Peyer's patch (tissue), 4 donors: Measurements from ENCODE around the gene DNAL1. TPM values are rescaled to one million over a fixed set of nuclear protein-coding genes. Genes with fewer than 3 reads are reported as not detected.
"Not testable (repeated sequence)": the region's sequence is repeated elsewhere in the genome, so short reads cannot be mapped to it uniquely, and the experiment has no call there.

Experiments
- DNase-seq, 3 donors: peaks; one replicate each; pipeline ENCODE4 v3.0.0-alpha.2; 2017 to 2019
- H3K27ac ChIP-seq, 4 donors: fragments of 200-600 bp; sonication (generic); one replicate each; pipeline ENCODE4 v1.5.1; 2016 to 2019
- H3K27me3 ChIP-seq, 2 donors: fragments of 200-600 bp; sonication (generic); one replicate each; pipeline ENCODE4 v1.5.1; 2019
- H3K36me3 ChIP-seq, 3 donors: fragments of 200-600 bp; sonication (generic); one replicate each; pipeline ENCODE4 v1.5.1; 2016 to 2019
- H3K4me1 ChIP-seq, 4 donors: fragments of 200-600 bp; sonication (generic); one replicate each; pipeline ENCODE4 v1.5.1; 2016 to 2019
- H3K4me3 ChIP-seq, 4 donors: fragments of 200-600 bp; sonication (generic); 1 replicate in 3 of 4; 2 replicates in 1 of 4; pipeline ENCODE4 v1.5.1; 2016 to 2019; ENCODE audit warnings: mild to moderate bottlenecking in 1 of 4
- H3K9me3 ChIP-seq, 4 donors: fragments of 200-600 bp; sonication (generic); one replicate each; pipeline ENCODE4 v1.5.1; 2016 to 2019; ENCODE audit warnings: mild to moderate bottlenecking in 1 of 4
- POLR2A ChIP-seq, 2 donors: fragments of 450-650 bp; IDR thresholded peaks; one replicate each; pipeline ENCODE4 v1.5.1; 2017; ENCODE audit warnings: antibody characterized with exemption in 2 of 2, mild to moderate bottlenecking in 2 of 2, moderate library complexity in 2 of 2
- total RNA-seq, 4 donors: library from RNA; depleted of rRNA; stranded (reverse); fragments of >200 nt; gene quantifications; one replicate each; pipeline ENCODE4 v1.1.0, GENCODE V29; 2016
- TF ChIP-seq, protein P1 (sequence below), 6 experiments: fragments of 450-650 bp in 4 of 6; fragments of 200-600 bp in 2 of 6; sonication (generic) in 1 of 6; IDR thresholded peaks; one replicate each; pipeline ENCODE4 v1.5.1; 2017 to 2019; ENCODE audit warnings: antibody characterized with exemption in 6 of 6, mild to moderate bottlenecking in 3 of 6, moderate library complexity in 1 of 6

Gene DNAL1
- total RNA-seq, 4 donors from 2014 or later = 1.7 to 7.6 (median 4.6) TPM

DNA sequence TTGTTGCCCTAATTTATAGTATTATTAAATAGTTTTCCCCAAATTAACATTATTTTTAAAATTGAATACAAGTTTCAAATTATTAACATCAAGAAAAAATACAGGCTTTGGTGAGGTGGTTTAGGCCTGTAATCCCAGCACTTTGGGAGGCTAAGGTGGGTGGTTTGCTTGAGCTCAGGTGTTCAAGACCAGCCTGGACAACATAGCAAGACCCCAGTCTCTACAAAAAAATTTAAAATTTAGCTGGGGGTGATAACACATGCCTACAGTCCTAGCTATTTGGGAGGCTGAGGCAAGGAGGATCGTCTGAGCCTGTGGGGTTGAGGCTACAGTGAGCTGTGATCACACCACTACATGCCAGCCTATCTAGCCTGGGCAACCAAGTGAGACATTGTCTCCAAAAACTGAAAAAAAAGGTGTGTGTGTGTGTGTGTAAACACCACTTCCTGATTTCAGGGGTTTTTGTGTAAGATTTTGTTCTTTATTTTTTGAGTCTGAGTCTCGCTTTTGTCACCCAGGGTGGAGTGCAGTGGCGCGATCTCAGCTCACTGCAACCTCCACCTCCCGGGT is 3.9 kb upstream of the DNAL1 start:
- TF ChIP-seq, protein P1, sequence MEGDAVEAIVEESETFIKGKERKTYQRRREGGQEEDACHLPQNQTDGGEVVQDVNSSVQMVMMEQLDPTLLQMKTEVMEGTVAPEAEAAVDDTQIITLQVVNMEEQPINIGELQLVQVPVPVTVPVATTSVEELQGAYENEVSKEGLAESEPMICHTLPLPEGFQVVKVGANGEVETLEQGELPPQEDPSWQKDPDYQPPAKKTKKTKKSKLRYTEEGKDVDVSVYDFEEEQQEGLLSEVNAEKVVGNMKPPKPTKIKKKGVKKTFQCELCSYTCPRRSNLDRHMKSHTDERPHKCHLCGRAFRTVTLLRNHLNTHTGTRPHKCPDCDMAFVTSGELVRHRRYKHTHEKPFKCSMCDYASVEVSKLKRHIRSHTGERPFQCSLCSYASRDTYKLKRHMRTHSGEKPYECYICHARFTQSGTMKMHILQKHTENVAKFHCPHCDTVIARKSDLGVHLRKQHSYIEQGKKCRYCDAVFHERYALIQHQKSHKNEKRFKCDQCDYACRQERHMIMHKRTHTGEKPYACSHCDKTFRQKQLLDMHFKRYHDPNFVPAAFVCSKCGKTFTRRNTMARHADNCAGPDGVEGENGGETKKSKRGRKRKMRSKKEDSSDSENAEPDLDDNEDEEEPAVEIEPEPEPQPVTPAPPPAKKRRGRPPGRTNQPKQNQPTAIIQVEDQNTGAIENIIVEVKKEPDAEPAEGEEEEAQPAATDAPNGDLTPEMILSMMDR (IDR thresholded peaks at IDR 0.05) = no peak
- TF ChIP-seq POLR2A (IDR thresholded peaks at IDR 0.05) = no peak

DNA sequence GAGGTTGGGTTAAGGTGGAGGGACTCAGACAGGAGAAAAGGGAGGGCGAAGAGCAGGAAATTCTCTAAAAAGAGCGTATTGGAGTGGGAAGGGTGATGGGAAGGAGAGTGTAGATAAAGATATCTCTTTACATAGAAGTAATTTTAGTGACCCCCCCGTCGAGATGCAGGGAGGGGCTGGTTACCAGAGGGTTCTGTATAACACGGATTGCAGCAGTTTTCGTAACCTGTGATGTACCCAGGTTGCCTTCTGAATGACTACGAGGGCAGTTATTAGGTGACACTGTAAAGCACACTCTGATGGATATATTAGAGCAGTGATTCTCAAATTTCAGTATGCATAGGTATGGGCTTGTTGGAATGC is 443 bp downstream of the DNAL1 start:
- peak overlapping the region; percentile 66 to 79 (median 74) for H3K27ac ChIP-seq
- no peaks in the 10 kb centered on the region for H3K27me3 ChIP-seq
- TF ChIP-seq POLR2A (IDR thresholded peaks at IDR 0.05) = no peak
- TF ChIP-seq, protein P1 (IDR thresholded peaks at IDR 0.05) = no peak
- no peak for DNase-seq
- peak overlapping the region; percentile 50 to 77 (median 66) for H3K4me3 ChIP-seq
- no peaks in the 10 kb centered on the region for H3K9me3 ChIP-seq
- H3K36me3 ChIP-seq = no peaks in the 10 kb centered on the region
- peaks cover 0 to 9% (median 0%) of the 10 kb centered on the region in 4 donors for H3K4me1 ChIP-seq

More for the DNA sequence above, 3.9 kb upstream of the DNAL1 start:
- Histone ChIP-seq H3K4me1 (peaks cover 0 to 8% (median 0%) of the 10 kb centered on the region in 4 donors), H3K4me3 (no peak overlapping the region), H3K36me3 (no peaks in the 10 kb centered on the region), H3K27me3 (no peaks in the 10 kb centered on the region), H3K9me3 (no peaks in the 10 kb centered on the region), H3K27ac (no peak overlapping the region)
- DNase-seq = no peak

DNA sequence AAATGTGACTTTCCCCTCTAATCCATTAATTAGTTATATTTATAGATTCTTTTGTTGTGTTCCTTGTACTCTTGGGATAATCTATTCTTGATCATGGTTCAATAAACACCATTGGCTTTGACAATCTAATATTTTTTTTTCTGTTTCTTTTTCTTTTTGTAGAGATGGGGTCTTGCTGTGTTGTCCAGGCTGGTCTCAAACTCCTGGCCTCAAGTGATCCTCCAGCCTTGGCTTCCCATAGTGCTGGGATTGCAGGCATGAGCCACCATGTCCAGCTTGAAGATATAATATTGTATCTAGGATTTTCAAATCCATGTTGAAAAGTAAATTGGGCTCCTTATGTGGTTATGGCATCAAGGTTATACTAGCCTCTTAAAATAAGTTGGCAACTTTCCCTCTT is 6.2 kb downstream of the DNAL1 start:
- DNase-seq = no peak
- Histone ChIP-seq H3K27ac (no peak overlapping the region), H3K9me3 (no peaks in the 10 kb centered on the region), H3K4me3 (no peak overlapping the region), H3K36me3 (no peaks in the 10 kb centered on the region), H3K4me1 (no peaks in the 10 kb centered on the region), H3K27me3 (no peaks in the 10 kb centered on the region)
- TF ChIP-seq, protein P1 (IDR thresholded peaks at IDR 0.05) = no peak
- no peak for TF ChIP-seq POLR2A (IDR thresholded peaks at IDR 0.05)

DNA sequence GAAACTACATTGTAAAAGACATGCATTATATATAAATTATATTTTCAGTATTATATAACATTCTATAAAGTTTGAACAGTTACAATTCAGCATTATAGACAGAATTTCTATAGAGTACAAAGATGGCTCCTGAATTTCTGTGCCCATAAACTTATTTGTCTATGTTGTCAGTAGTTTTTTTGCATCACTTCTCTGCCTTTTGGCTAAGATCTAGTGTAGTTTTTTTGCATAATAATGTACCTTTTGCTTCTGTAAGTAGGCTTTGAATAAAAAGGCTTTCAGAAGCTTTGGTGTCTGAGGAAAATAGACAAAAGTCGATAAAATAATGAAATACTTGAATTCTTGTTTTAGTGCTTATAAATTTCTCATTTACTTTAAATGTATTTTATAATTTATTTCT is 11.1 kb downstream of the DNAL1 start:
- no peak overlapping the region for H3K27ac ChIP-seq
- no peaks in the 10 kb centered on the region for H3K9me3 ChIP-seq
- no peaks in the 10 kb centered on the region for H3K36me3 ChIP-seq
- no peak overlapping the region for H3K4me3 ChIP-seq
- no peak for TF ChIP-seq POLR2A (IDR thresholded peaks at IDR 0.05)
- TF ChIP-seq, protein P1 (IDR thresholded peaks at IDR 0.05) = no peak
- H3K4me1 ChIP-seq = no peaks in the 10 kb centered on the region
- DNase-seq = no peak
- no peaks in the 10 kb centered on the region for H3K27me3 ChIP-seq

DNA sequence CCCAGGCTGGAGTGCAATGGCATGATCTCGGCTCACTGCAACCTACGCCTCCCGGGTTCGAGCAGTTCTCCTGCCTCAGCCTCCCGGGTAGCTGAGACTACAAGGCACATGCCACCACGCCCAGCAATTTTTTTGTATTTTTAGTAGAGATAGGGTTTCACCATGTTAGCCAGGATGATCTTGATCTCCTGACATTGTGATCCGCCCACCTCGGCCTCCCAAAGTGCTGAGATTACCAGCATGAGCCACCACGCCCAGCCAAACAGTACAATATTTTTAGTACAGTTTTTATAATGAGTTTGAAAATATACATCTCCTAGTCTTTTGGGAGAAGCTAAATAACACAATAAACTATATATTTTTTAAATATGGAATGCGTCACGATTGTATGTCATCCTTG is 14.4 kb downstream of the DNAL1 start:
- H3K9me3 ChIP-seq, DNase-seq: not testable (repeated sequence)

DNA sequence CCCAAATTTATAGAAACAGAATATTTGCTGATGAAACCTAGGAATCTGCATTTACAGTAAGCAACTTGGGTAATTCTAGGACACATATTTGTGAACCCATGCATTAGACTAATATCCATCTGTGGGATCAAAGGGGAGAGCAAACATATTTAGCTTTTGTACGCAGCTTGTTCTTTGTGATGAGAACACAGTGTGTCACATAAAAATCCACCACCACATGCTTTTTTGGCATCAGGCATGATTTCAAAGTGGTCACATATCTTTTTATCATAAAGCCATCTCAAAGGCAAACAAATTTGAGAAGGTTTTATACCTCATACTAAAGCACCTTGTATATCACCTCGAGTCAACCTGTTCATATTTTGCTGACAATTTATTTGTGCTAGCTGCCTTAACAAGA is 15.7 kb downstream of the DNAL1 start:
- H3K36me3 ChIP-seq = no peaks in the 10 kb centered on the region
- no peaks in the 10 kb centered on the region for H3K4me1 ChIP-seq
- no peak for DNase-seq
- H3K27me3 ChIP-seq = no peaks in the 10 kb centered on the region
- no peaks in the 10 kb centered on the region for H3K9me3 ChIP-seq
- TF ChIP-seq POLR2A (IDR thresholded peaks at IDR 0.05) = no peak
- TF ChIP-seq, protein P1 (IDR thresholded peaks at IDR 0.05) = no peak
- no peak overlapping the region for H3K4me3 ChIP-seq
- H3K27ac ChIP-seq = no peak overlapping the region

More for the DNA sequence above, 14.4 kb downstream of the DNAL1 start:
- not testable (repeated sequence) for H3K4me1 ChIP-seq, H3K27me3 ChIP-seq, H3K4me3 ChIP-seq, H3K27ac ChIP-seq, H3K36me3 ChIP-seq
